Measurements from ENCODE around the gene CPLX1.

CPLX1 gene

GRCh38 chr4:769511-769910, 56.4 kb downstream of the CPLX1 start:
- no peak overlapping the region for H3K4me3 ChIP-seq (ENCODE audit: severe bottlenecking)

GRCh38 chr4:768995-769394, 56.9 kb downstream of the CPLX1 start:
- no peak for ATAC-seq (ENCODE audit: low read depth)
- Histone ChIP-seq H3K36me3 (ENCODE audit: low read depth) (peaks cover 68% of the 10 kb centered on the region), H3K9me3 (ENCODE audit: severe bottlenecking) (no peaks in the 10 kb centered on the region), H3K27ac (ENCODE audit: poor library complexity, severe bottlenecking) (no peak overlapping the region), H3K4me3 (ENCODE audit: severe bottlenecking) (no peak overlapping the region), H3K4me1 (ENCODE audit: insufficient read depth, poor library complexity, severe bottlenecking) (peaks cover 15% of the 10 kb centered on the region), H3K27me3 (ENCODE audit: insufficient read depth, poor library complexity, severe bottlenecking) (no peaks in the 10 kb centered on the region)
- no peak for DNase-seq (ENCODE audit: low spot score)
- no peak for TF ChIP-seq CTCF (IDR thresholded peaks at IDR 0.05; ENCODE audit: poor library complexity, severe bottlenecking)

More at GRCh38 chr4:769511-769910, 56.4 kb downstream of the CPLX1 start:
- Histone ChIP-seq H3K27me3 (ENCODE audit: insufficient read depth, poor library complexity, severe bottlenecking) (no peaks in the 10 kb centered on the region), H3K4me1 (ENCODE audit: insufficient read depth, poor library complexity, severe bottlenecking) (peaks cover 15% of the 10 kb centered on the region), H3K27ac (ENCODE audit: poor library complexity, severe bottlenecking) (no peak overlapping the region), H3K36me3 (ENCODE audit: low read depth) (peaks cover 71% of the 10 kb centered on the region), H3K9me3 (ENCODE audit: severe bottlenecking) (no peaks in the 10 kb centered on the region)
- no peak for DNase-seq (ENCODE audit: low spot score)
- TF ChIP-seq CTCF (IDR thresholded peaks at IDR 0.05; ENCODE audit: poor library complexity, severe bottlenecking): no peak
- ATAC-seq (ENCODE audit: low read depth): no peak

GRCh38 chr4:768076-768475, 57.9 kb downstream of the CPLX1 start:
- TF ChIP-seq CTCF (IDR thresholded peaks at IDR 0.05; ENCODE audit: poor library complexity, severe bottlenecking): no peak
- Histone ChIP-seq H3K36me3 (ENCODE audit: low read depth) (peaks cover 67% of the 10 kb centered on the region), H3K27me3 (ENCODE audit: insufficient read depth, poor library complexity, severe bottlenecking) (no peaks in the 10 kb centered on the region), H3K9me3 (ENCODE audit: severe bottlenecking) (no peaks in the 10 kb centered on the region), H3K4me1 (ENCODE audit: insufficient read depth, poor library complexity, severe bottlenecking) (peaks cover 15% of the 10 kb centered on the region), H3K4me3 (ENCODE audit: severe bottlenecking) (no peak overlapping the region), H3K27ac (ENCODE audit: poor library complexity, severe bottlenecking) (no peak overlapping the region)
- ATAC-seq (ENCODE audit: low read depth) (no peak), DNase-seq (ENCODE audit: low spot score) (no peak)

GRCh38 chr4:766559-767283, 59.2 kb downstream of the CPLX1 start:
- Histone ChIP-seq H3K27ac (ENCODE audit: poor library complexity, severe bottlenecking) (peak overlapping the region; percentile 31), H3K27me3 (ENCODE audit: insufficient read depth, poor library complexity, severe bottlenecking) (no peaks in the 10 kb centered on the region), H3K4me3 (ENCODE audit: severe bottlenecking) (no peak overlapping the region), H3K9me3 (ENCODE audit: severe bottlenecking) (no peaks in the 10 kb centered on the region), H3K4me1 (ENCODE audit: insufficient read depth, poor library complexity, severe bottlenecking) (peaks cover 15% of the 10 kb centered on the region), H3K36me3 (ENCODE audit: low read depth) (peaks cover 60% of the 10 kb centered on the region)
- DNase-seq (ENCODE audit: low spot score) (no peak), ATAC-seq (ENCODE audit: low read depth) (peak; percentile 10; the same call in 2 of the 3 replicates)
- TF ChIP-seq CTCF (IDR thresholded peaks at IDR 0.05; ENCODE audit: poor library complexity, severe bottlenecking): no peak

GRCh38 chr4:766152-766515, 59.8 kb downstream of the CPLX1 start:
- Histone ChIP-seq H3K4me3 (ENCODE audit: severe bottlenecking) (no peak overlapping the region), H3K27ac (ENCODE audit: poor library complexity, severe bottlenecking) (peak overlapping the region; percentile 31), H3K9me3 (ENCODE audit: severe bottlenecking) (no peaks in the 10 kb centered on the region), H3K36me3 (ENCODE audit: low read depth) (peaks cover 59% of the 10 kb centered on the region), H3K4me1 (ENCODE audit: insufficient read depth, poor library complexity, severe bottlenecking) (peaks cover 15% of the 10 kb centered on the region), H3K27me3 (ENCODE audit: insufficient read depth, poor library complexity, severe bottlenecking) (no peaks in the 10 kb centered on the region)
- ATAC-seq (ENCODE audit: low read depth) (peak; percentile 77), DNase-seq (ENCODE audit: low spot score) (peak; percentile 82)
- TF ChIP-seq CTCF (IDR thresholded peaks at IDR 0.05; ENCODE audit: poor library complexity, severe bottlenecking): no peak
